LoVo (cell line): Measurements from ENCODE around the gene AMZ1.
"Not testable (repeated sequence)": the region's sequence is repeated elsewhere in the genome, so short reads cannot be mapped to it uniquely, and the experiment has no call there.

Experiments
- DNase-seq: peaks from one replicate; pipeline ENCODE4 v3.0.0-alpha.2; 2016; ENCODE audit warnings: low spot score

AMZ1 gene

GRCh38 chr7:2670171-2670570 lies 17.8 kb upstream of the AMZ1 start:
- no peak for DNase-seq

GRCh38 chr7:2670720-2671391 lies 17.1 kb upstream of the AMZ1 start:
- DNase-seq: peak; percentile 65

GRCh38 chr7:2673214-2673613 lies 14.8 kb upstream of the AMZ1 start:
- DNase-seq: not testable (repeated sequence)

GRCh38 chr7:2673934-2674333 lies 14.1 kb upstream of the AMZ1 start:
- no peak for DNase-seq

DNA sequence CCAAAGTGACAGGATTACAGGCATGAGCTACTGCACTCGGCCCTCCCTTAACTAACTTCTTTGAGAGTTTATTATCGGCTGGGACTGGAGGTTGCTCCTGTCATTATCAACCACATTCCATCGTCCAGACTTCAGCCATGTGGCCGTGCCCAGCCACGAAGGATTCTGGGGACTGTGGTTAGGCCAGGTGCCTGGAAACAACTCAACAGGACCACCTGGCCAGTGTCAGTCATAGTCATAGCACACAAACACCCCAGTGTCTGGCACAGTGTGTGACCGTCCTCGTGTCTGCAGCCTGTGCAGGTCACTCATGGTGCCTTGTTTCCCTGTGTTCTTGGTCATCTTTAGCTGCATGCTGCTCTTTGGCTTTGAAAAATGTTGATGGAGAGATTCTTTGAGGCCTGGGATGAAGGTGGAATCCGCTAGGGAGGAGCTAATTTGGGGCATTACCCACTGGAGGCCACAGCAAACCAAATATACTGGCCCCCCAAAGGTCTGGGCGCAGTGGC lies 12.7 kb upstream of the AMZ1 start:
- no peak for DNase-seq

GRCh38 chr7:2676576-2676975 lies 11.4 kb upstream of the AMZ1 start:
- DNase-seq: not testable (repeated sequence)

GRCh38 chr7:2678454-2678853 lies 9.5 kb upstream of the AMZ1 start:
- DNase-seq: not testable (repeated sequence)

- not testable (repeated sequence) for DNase-seq
These were observed 8.6 kb upstream of the AMZ1 start for GRCh38 chr7:2679135-2680127.

GRCh38 chr7:2680256-2680655 lies 7.7 kb upstream of the AMZ1 start:
- DNase-seq: no peak

GRCh38 chr7:2680792-2681490 lies 7.1 kb upstream of the AMZ1 start:
- DNase-seq: peak; percentile 65

GRCh38 chr7:2681929-2682799 lies 5.8 kb upstream of the AMZ1 start:
- DNase-seq: no peak

- no peak for DNase-seq
These were observed 3.5 kb upstream of the AMZ1 start for GRCh38 chr7:2684501-2684900.

DNA sequence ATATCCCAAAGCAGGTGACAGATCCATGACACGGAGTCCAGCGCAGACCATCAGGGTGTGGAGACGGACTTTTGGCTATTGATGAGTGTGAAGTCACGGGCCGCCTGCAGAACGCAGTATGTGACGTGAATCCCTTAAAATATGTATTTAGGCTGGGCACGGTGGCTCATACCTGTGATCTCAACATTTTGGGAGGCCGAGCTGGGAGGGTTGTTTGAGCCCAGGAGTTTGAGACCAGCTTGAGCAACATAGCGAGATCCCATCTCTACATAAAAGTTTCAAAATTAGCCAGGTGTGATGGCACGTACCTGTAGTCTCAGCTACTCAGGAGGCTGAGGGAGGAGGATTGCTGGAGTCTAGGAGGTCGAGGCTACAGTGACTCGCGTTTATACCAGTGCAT lies 1.9 kb upstream of the AMZ1 start:
- DNase-seq: no peak

- no peak for DNase-seq
These were observed 598 bp upstream of the AMZ1 start for GRCh38 chr7:2687338-2687869.

DNA sequence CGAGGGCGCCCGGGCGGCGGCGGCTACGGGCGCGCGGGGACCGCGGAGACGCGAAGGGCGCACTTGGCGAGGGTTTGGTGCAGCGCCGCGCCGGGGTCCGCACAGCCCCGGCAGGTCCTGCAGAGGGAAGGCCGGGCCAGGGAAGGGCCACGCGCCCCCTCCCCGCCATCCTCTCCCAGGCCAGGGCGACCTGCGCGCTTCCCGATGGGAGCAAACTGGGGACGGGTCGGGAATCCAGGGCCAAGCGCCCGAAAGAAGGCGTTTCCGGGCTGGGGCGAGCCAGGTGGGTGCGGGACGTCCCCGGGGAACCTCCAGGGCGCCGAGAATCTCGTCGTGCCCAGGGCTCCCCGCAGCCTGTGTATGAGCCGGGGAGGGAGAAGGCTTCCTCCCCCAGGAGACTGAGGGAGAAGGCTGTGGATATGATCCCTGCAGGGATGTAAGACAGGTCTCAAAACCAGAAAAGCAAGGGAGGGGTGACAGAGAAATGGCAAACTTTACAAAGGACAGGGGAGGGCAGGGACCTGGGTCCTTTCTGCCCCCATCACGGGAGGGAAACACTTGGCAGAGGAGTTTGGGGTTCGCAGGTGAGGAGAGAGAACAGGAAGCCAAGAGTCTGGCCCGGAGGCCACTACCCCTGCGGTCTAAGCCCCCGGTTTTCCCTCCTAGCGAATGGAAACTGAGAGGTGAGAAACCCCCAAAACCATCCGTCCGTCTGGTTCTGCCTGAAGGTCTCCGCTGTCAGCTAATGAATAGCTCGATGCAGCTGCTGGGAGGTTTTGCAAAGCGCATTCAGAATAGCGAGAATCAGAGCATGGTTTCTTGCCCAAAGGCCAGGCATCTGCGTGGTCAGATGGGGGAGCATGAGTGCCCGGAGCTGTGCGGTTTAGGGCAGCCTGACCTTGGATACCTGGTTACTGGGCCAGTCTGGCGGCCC lies 674 bp downstream of the AMZ1 start:
- no peak for DNase-seq

GRCh38 chr7:2689343-2689847 lies 1.4 kb downstream of the AMZ1 start:
- DNase-seq: no peak

DNA sequence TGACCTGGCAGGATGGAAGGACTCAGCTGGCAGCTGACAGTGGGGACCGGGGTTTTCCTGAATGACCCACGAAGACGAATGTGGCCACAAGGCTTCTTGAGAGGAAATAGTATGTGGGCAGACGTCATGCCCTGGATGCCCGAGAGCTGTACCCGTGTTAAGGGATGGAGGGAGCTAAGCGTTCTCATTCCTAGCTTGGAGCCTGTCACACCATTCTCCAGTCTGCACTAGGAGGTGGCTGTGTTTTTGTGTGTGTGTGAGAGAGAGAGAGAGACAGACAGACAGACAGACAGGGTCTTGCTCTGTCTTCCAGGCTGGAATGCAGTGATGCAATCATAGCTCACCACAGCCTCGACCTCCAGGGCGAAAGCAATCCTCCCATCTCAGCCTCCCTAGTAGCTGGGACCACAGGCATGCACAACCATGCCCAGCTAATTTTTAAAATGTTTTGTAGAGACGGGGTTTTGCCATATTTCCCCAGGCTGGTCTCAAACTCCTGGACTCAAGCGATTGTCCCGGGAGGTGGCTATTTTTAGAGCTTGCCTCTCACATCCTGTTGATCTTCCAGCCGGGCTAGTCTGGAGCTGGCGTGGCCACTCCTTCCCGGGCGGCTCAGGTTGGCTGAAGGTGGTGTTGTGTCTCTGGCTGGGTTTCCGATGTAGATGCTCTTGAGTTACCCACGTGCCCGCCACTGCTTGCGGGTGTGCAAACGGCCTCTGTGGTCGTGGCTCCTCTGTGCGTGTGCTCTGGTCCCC lies 2.1 kb downstream of the AMZ1 start:
- DNase-seq: no peak

- DNase-seq: no peak
These were observed 3.2 kb downstream of the AMZ1 start for GRCh38 chr7:2691011-2691707.
